Endodermal cell (in vitro differentiated cells): ENCODE measurements around the gene ATP2B3. TPM values are rescaled to one million over a fixed set of nuclear protein-coding genes. Genes with fewer than 3 reads are reported as not detected.
A peak's percentile ranks its signal among the peaks of the same experiment; 100 is the strongest.

Source experiments
- DNase-seq: peaks from one replicate; pipeline ENCODE4 v3.0.0-alpha.2; 2017
- H3K27ac ChIP-seq: 2 replicates; pipeline ENCODE4 v1.5.1; 2013; ENCODE audit warnings: mild to moderate bottlenecking, low read depth, low read length, moderate library complexity
- H3K27me3 ChIP-seq: 2 replicates; pipeline ENCODE4 v1.6.1; 2013; ENCODE audit warnings: mild to moderate bottlenecking, low read length, moderate library complexity; ENCODE audit not compliant: insufficient read depth, control insufficient read depth, poor library complexity, severe bottlenecking
- H3K36me3 ChIP-seq: 2 replicates; pipeline ENCODE4 v1.7.0; 2013; ENCODE audit warnings: mild to moderate bottlenecking, low read length, moderate library complexity; ENCODE audit not compliant: control insufficient read depth, insufficient read depth
- H3K4me1 ChIP-seq: one replicate; pipeline ENCODE4 v1.7.0; 2013; ENCODE audit warnings: low read length; ENCODE audit not compliant: control insufficient read depth, insufficient read depth
- H3K4me3 ChIP-seq: 2 replicates; pipeline ENCODE4 v1.5.1; 2013; ENCODE audit warnings: mild to moderate bottlenecking, low read length, moderate library complexity
- H3K9ac ChIP-seq: 2 replicates; pipeline ENCODE4 v1.6.1; 2013; ENCODE audit warnings: mild to moderate bottlenecking, low read length, moderate library complexity; ENCODE audit not compliant: poor library complexity, severe bottlenecking; ENCODE audit errors: extremely low read depth
- H3K9me3 ChIP-seq: 2 replicates; pipeline ENCODE4 v1.6.1; 2013; ENCODE audit warnings: mild to moderate bottlenecking, low read length, moderate library complexity; ENCODE audit not compliant: control insufficient read depth
- H3K27ac Mint-ChIP-seq: 2 replicates; pipeline ENCODE4 v1.8.0; 2020; ENCODE audit warnings: mixed read lengths
- H3K27me3 Mint-ChIP-seq: 2 replicates; pipeline ENCODE4 v1.8.0; 2021; ENCODE audit warnings: mild to moderate bottlenecking, mixed read lengths; ENCODE audit not compliant: insufficient read depth
- H3K36me3 Mint-ChIP-seq: 2 replicates; pipeline ENCODE4 v1.8.0; 2020; ENCODE audit warnings: low read depth, mixed read lengths
- H3K4me1 Mint-ChIP-seq: 2 replicates; pipeline ENCODE4 v1.8.0; 2020; ENCODE audit warnings: mixed read lengths
- H3K4me3 Mint-ChIP-seq: 2 replicates; pipeline ENCODE4 v1.8.0; 2020; ENCODE audit warnings: mild to moderate bottlenecking, moderate library complexity, mixed read lengths
- H3K9me3 Mint-ChIP-seq: 2 replicates; pipeline ENCODE4 v1.8.0; 2020; ENCODE audit warnings: mild to moderate bottlenecking, mixed read lengths
- WGBS, 2 experiments: methylation state at CpG; one replicate each; pipeline versions ENCODE4 v1.1.5 to v1.1.7; 2013; ENCODE audit warnings: missing lambda C conversion rate in 2 of 2, mixed read lengths in 1 of 2; ENCODE audit not compliant: insufficient coverage in 1 of 2, insufficient read length in 1 of 2; 5-methylcytosine and 5-hydroxymethylcytosine counted together
- total RNA-seq, 2 donors: library from RNA; stranded (reverse); fragmentation: NEBNext Ultra II Directional in 1 of 2; extraction: Animal tissue kit (Norgen Biotek cat#: 25700) in 1 of 2; gene quantifications; 2 replicates in 1 of 2; 3 replicates in 1 of 2; pipeline ENCODE4 v1.2.1, GENCODE V29; 2021
- TF ChIP-seq, protein P1 (sequence below): fragments of 200-600 bp; sonication (generic); conservative IDR thresholded peaks from 2 replicates; pipeline ENCODE4 v1.5.0; 2021; ENCODE audit warnings: antibody characterized with exemption, mild to moderate bottlenecking

The ATP2B3 gene
- total RNA-seq, 2 donors from 2014 or later = not detected

DNA sequence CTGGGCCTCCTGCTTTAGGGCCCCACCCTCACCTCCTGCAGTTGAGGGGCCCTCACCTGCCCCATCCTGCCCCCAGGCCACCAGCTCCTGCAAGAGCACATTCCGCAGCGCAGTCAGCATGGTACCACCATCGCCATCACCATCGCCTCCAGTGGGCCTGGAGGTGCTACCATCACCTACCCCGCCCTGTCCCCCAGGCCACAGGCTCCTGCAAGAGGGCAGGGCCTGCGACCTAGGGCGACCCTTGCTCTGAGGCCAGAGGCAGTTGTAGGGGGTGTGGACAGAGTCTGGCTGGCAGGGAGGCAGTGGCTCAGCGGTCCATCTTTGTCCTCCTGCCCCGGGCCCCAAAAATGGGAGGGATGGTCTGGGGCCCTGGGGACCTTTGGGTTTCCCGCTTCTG is 43.2 kb upstream of the ATP2B3 start:
- H3K36me3 Mint-ChIP-seq = no peaks in the 10 kb centered on the region
- no peak for DNase-seq

DNA sequence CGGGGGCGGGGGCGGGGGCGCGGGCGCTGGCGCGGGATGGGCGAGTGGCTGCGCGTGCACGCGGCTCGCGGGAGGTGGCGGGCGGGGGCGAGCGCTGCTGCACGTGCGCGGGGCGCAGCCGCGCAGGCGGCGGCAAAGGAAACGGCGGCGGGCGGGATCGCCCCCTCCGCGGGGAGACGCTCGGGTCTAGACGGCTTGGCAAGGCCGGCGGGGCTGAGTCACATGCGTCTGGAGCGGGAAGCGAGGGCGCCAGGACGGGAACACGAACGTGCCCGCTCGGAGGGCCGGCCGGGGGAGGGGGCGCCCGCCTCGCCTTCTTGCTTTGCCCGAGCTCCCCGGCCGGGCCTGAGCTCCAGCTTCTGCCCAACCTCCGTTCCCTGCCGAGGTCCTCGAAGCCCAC is 42.7 kb upstream of the ATP2B3 start:
- no peak overlapping the region for H3K4me3 Mint-ChIP-seq
- DNase-seq = peak; percentile 68
- TF ChIP-seq, protein P1, sequence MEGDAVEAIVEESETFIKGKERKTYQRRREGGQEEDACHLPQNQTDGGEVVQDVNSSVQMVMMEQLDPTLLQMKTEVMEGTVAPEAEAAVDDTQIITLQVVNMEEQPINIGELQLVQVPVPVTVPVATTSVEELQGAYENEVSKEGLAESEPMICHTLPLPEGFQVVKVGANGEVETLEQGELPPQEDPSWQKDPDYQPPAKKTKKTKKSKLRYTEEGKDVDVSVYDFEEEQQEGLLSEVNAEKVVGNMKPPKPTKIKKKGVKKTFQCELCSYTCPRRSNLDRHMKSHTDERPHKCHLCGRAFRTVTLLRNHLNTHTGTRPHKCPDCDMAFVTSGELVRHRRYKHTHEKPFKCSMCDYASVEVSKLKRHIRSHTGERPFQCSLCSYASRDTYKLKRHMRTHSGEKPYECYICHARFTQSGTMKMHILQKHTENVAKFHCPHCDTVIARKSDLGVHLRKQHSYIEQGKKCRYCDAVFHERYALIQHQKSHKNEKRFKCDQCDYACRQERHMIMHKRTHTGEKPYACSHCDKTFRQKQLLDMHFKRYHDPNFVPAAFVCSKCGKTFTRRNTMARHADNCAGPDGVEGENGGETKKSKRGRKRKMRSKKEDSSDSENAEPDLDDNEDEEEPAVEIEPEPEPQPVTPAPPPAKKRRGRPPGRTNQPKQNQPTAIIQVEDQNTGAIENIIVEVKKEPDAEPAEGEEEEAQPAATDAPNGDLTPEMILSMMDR = no peak
- Histone ChIP-seq H3K4me3 (no peak overlapping the region), H3K27ac (no peak overlapping the region), H3K36me3 (no peaks in the 10 kb centered on the region), H3K4me1 (no peaks in the 10 kb centered on the region), H3K9me3 (no peaks in the 10 kb centered on the region), H3K27me3 (peaks cover 9% of the 10 kb centered on the region), H3K9ac (no peak overlapping the region)
- peaks cover 47% of the 10 kb centered on the region for H3K9me3 Mint-ChIP-seq
- no peaks in the 10 kb centered on the region for H3K36me3 Mint-ChIP-seq
- H3K4me1 Mint-ChIP-seq = peaks cover 2% of the 10 kb centered on the region
- H3K27me3 Mint-ChIP-seq = peaks cover 19% of the 10 kb centered on the region
- H3K27ac Mint-ChIP-seq = no peak overlapping the region
- WGBS, 2 experiments = 5 to 21% methylated on average over 4 to 59 of the region's 59 CpGs

More for the DNA sequence above, 43.2 kb upstream of the ATP2B3 start:
- Histone ChIP-seq H3K4me3 (no peak overlapping the region), H3K9ac (no peak overlapping the region), H3K9me3 (no peaks in the 10 kb centered on the region), H3K27ac (no peak overlapping the region), H3K36me3 (no peaks in the 10 kb centered on the region), H3K4me1 (no peaks in the 10 kb centered on the region), H3K27me3 (peaks cover 9% of the 10 kb centered on the region)
- 87% methylated on average over 9 of the region's 10 CpGs; no CpG with 5 or more reads in 1 of the 2 experiments for WGBS, 2 experiments
- TF ChIP-seq, protein P1 = no peak
- Mint-ChIP-seq H3K9me3 (peaks cover 51% of the 10 kb centered on the region), H3K27ac (no peak overlapping the region), H3K27me3 (peaks cover 19% of the 10 kb centered on the region), H3K4me1 (peaks cover 2% of the 10 kb centered on the region), H3K4me3 (no peak overlapping the region)

DNA sequence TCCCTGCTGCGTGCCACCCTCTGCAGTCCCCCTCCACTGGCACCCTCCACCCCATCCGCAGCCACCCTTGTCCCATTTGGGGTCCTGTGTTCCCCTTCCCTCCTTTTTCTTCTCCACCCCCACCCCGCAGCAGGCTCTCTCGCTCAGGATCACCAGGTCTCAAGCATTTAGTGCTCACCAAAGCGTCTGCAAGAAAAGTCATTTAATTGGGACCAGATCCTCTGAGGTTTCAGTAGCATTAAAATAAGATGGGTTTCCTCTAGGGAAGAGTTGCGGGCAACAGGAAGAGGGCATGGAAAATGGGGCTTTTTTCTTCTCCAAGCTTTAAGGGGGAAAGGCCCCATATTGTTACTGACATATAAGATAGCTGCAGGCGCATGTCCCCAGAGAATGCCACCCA is 42.2 kb upstream of the ATP2B3 start:
- TF ChIP-seq, protein P1 = no peak
- no peaks in the 10 kb centered on the region for H3K36me3 Mint-ChIP-seq
- Histone ChIP-seq H3K4me3 (no peak overlapping the region), H3K9me3 (no peaks in the 10 kb centered on the region), H3K4me1 (no peaks in the 10 kb centered on the region), H3K36me3 (no peaks in the 10 kb centered on the region), H3K9ac (no peak overlapping the region), H3K27me3 (peaks cover 9% of the 10 kb centered on the region), H3K27ac (no peak overlapping the region)
- peaks cover 19% of the 10 kb centered on the region for H3K27me3 Mint-ChIP-seq
- 94% methylated on average over 7 of the region's 7 CpGs; no CpG with 5 or more reads in 1 of the 2 experiments for WGBS, 2 experiments
- peaks cover 2% of the 10 kb centered on the region for H3K4me1 Mint-ChIP-seq
- no peak overlapping the region for H3K4me3 Mint-ChIP-seq
- peaks cover 44% of the 10 kb centered on the region for H3K9me3 Mint-ChIP-seq
- no peak overlapping the region for H3K27ac Mint-ChIP-seq
- no peak for DNase-seq
